Mesendoderm (in vitro differentiated cells): ENCODE results near the gene FHL2.

ENCODE experiments used
- DNase-seq: peaks from one replicate; pipeline ENCODE4 v3.0.0; 2013
- H2AK5ac ChIP-seq: 2 replicates; pipeline ENCODE4 v1.6.1; 2013; ENCODE audit warnings: low read length, inconsistent platforms
- H2BK120ac ChIP-seq: 2 replicates; pipeline ENCODE4 v1.6.1; 2013; ENCODE audit warnings: low read depth, mild to moderate bottlenecking, low read length, moderate library complexity, mixed read lengths
- H2BK15ac ChIP-seq: replicated peaks from 2 replicates; pipeline ENCODE4 v1.6.1; 2013; ENCODE audit warnings: low read depth, mild to moderate bottlenecking, moderate library complexity
- H2BK5ac ChIP-seq: 2 replicates; pipeline ENCODE4 v1.6.1; 2013; ENCODE audit warnings: low read length, inconsistent platforms
- H3K18ac ChIP-seq: 2 replicates; pipeline ENCODE4 v1.6.1; 2013; ENCODE audit warnings: mild to moderate bottlenecking, low read length, mixed read lengths
- H3K23ac ChIP-seq: one replicate; pipeline ENCODE4 v1.6.1; 2013; ENCODE audit warnings: low read length
- H3K27ac ChIP-seq: 2 replicates; pipeline ENCODE4 v1.5.1; 2013; ENCODE audit warnings: low read depth, mild to moderate bottlenecking, inconsistent platforms, low read length, moderate library complexity
- H3K27me3 ChIP-seq: 2 replicates; pipeline ENCODE4 v1.6.1; 2013; ENCODE audit warnings: low read length, control low read depth, mild to moderate bottlenecking, inconsistent platforms; ENCODE audit not compliant: insufficient read depth, poor library complexity
- H3K36me3 ChIP-seq: 2 replicates; pipeline ENCODE4 v1.6.1; 2013; ENCODE audit warnings: low read length, inconsistent platforms; ENCODE audit not compliant: control insufficient read depth, insufficient read depth
- H3K4ac ChIP-seq: one replicate; pipeline ENCODE4 v1.6.1; 2013; ENCODE audit warnings: low read depth, mild to moderate bottlenecking, low read length, moderate library complexity
- H3K4me1 ChIP-seq: 2 replicates; pipeline ENCODE4 v1.6.1; 2013; ENCODE audit warnings: low read depth, low read length, inconsistent platforms; ENCODE audit not compliant: control insufficient read depth
- H3K4me2 ChIP-seq: 2 replicates; pipeline ENCODE4 v1.6.1; 2013; ENCODE audit warnings: low read length
- H3K4me3 ChIP-seq: 2 replicates; pipeline ENCODE4 v1.5.1; 2013; ENCODE audit warnings: mild to moderate bottlenecking, low read length
- H3K56ac ChIP-seq: one replicate; pipeline ENCODE4 v1.6.1; 2013; ENCODE audit warnings: low read length
- H3K79me1 ChIP-seq: 2 replicates; pipeline ENCODE4 v1.6.1; 2013; ENCODE audit warnings: low read length, inconsistent platforms
- H3K79me2 ChIP-seq: 2 replicates; pipeline ENCODE4 v1.6.1; 2013; ENCODE audit warnings: mild to moderate bottlenecking, low read length; ENCODE audit not compliant: control insufficient read depth, insufficient read depth
- H3K9ac ChIP-seq: 2 replicates; pipeline ENCODE4 v1.6.1; 2013; ENCODE audit warnings: low read length, inconsistent platforms
- H4K5ac ChIP-seq: one replicate; pipeline ENCODE4 v1.6.1; 2013; ENCODE audit warnings: low read length
- H4K8ac ChIP-seq: one replicate; pipeline ENCODE4 v1.6.1; 2013; ENCODE audit warnings: low read depth, mild to moderate bottlenecking, control low read depth, low read length, moderate library complexity
- WGBS: extraction: QIAGEN DNeasy Blood & Tissue Kit; methylation state at CpG from one replicate; pipeline ENCODE4 v1.1.7; 2013; ENCODE audit warnings: low lambda C conversion rate, missing lambda C conversion rate; ENCODE audit not compliant: insufficient coverage; ENCODE audit errors: extremely low coverage; 5-methylcytosine and 5-hydroxymethylcytosine counted together

FHL2 gene

GRCh38 chr2:105437708-105438103 lies 38.9 kb upstream of the FHL2 start:
- no CpG with 5 or more reads among the region's 3 CpGs for WGBS
- no peak overlapping the region for H2BK5ac ChIP-seq
- H3K79me1 ChIP-seq, result no peaks in the 10 kb centered on the region
- H3K36me3 ChIP-seq, result no peaks in the 10 kb centered on the region
- H3K4me3 ChIP-seq, result no peak overlapping the region
- H2BK15ac ChIP-seq, result no peak overlapping the region
- H3K9ac ChIP-seq, result no peak overlapping the region
- no peak overlapping the region for H4K8ac ChIP-seq
- no peak overlapping the region for H3K18ac ChIP-seq
- no peak overlapping the region for H3K4me2 ChIP-seq
- H4K5ac ChIP-seq, result no peak overlapping the region
- no peak overlapping the region for H2AK5ac ChIP-seq
- H2BK120ac ChIP-seq, result no peak overlapping the region
- H3K4ac ChIP-seq, result no peak overlapping the region
- DNase-seq, result no peak
- H3K79me2 ChIP-seq, result no peaks in the 10 kb centered on the region
- no peak overlapping the region for H3K27ac ChIP-seq
- no peaks in the 10 kb centered on the region for H3K27me3 ChIP-seq
- no peaks in the 10 kb centered on the region for H3K4me1 ChIP-seq
- no peak overlapping the region for H3K56ac ChIP-seq
- no peak overlapping the region for H3K23ac ChIP-seq

DNA sequence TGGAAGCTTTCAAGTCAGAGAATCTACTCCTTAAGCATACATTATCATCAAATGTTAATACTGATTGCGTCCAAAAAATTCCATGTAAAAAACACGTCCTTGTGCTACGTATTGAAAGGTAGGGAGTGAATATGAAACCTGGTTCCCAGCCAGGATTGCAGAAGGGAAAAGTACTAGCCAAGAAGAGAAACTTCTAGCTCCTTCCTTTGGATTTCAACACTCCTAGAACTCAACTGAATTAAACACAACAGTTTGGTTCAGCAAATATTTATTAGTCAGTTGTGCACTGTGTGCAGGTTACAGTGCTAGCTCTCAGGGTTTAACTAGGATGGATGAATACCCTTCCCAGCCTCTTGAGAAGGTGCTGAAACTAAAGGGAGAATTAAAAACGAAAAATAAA lies 33.9 kb upstream of the FHL2 start:
- no peaks in the 10 kb centered on the region for H3K79me1 ChIP-seq
- no CpG with 5 or more reads among the region's 4 CpGs for WGBS
- no peak overlapping the region for H3K27ac ChIP-seq
- no peak overlapping the region for H3K4me2 ChIP-seq
- no peak overlapping the region for H2AK5ac ChIP-seq
- H3K56ac ChIP-seq, result no peak overlapping the region
- no peak overlapping the region for H4K8ac ChIP-seq
- no peak overlapping the region for H2BK120ac ChIP-seq
- H3K36me3 ChIP-seq, result no peaks in the 10 kb centered on the region
- no peak for DNase-seq
- H3K4ac ChIP-seq, result no peak overlapping the region
- H3K4me3 ChIP-seq, result no peak overlapping the region
- no peak overlapping the region for H3K18ac ChIP-seq
- no peak overlapping the region for H3K9ac ChIP-seq
- no peak overlapping the region for H4K5ac ChIP-seq
- H3K23ac ChIP-seq, result no peak overlapping the region
- H2BK5ac ChIP-seq, result no peak overlapping the region
- no peaks in the 10 kb centered on the region for H3K79me2 ChIP-seq
- H3K27me3 ChIP-seq, result no peaks in the 10 kb centered on the region
- no peaks in the 10 kb centered on the region for H3K4me1 ChIP-seq
- H2BK15ac ChIP-seq, result no peak overlapping the region

DNA sequence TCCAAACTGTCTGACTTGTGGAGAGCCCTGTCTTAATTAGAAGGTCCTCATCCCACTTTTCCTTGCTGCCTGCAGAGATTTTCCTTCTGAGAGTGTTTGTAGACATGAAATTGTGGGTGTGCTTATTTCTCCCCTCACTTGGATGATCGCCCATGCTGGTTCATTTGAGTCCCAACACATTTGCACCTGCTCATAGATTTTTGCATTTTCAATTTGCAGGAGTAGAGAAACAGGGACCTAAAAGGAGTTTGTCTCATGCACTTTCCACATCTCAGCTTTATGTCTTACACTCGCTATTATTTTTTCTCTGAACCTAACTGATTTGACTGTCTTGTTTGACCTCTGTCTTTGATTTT lies 33.2 kb upstream of the FHL2 start:
- DNase-seq, result no peak
- no peak overlapping the region for H2BK15ac ChIP-seq
- no peak overlapping the region for H3K23ac ChIP-seq
- H3K36me3 ChIP-seq, result no peaks in the 10 kb centered on the region
- no peak overlapping the region for H2BK5ac ChIP-seq
- no peak overlapping the region for H3K56ac ChIP-seq
- H2BK120ac ChIP-seq, result no peak overlapping the region
- no peak overlapping the region for H3K4me3 ChIP-seq
- H3K9ac ChIP-seq, result no peak overlapping the region
- no peak overlapping the region for H3K18ac ChIP-seq
- H3K27ac ChIP-seq, result no peak overlapping the region
- H3K27me3 ChIP-seq, result no peaks in the 10 kb centered on the region
- no peaks in the 10 kb centered on the region for H3K4me1 ChIP-seq
- no peak overlapping the region for H3K4me2 ChIP-seq
- no peak overlapping the region for H4K8ac ChIP-seq
- H4K5ac ChIP-seq, result no peak overlapping the region
- H3K4ac ChIP-seq, result no peak overlapping the region
- no peaks in the 10 kb centered on the region for H3K79me2 ChIP-seq
- no CpG with 5 or more reads among the region's 2 CpGs for WGBS
- no peaks in the 10 kb centered on the region for H3K79me1 ChIP-seq
- H2AK5ac ChIP-seq, result no peak overlapping the region

DNA sequence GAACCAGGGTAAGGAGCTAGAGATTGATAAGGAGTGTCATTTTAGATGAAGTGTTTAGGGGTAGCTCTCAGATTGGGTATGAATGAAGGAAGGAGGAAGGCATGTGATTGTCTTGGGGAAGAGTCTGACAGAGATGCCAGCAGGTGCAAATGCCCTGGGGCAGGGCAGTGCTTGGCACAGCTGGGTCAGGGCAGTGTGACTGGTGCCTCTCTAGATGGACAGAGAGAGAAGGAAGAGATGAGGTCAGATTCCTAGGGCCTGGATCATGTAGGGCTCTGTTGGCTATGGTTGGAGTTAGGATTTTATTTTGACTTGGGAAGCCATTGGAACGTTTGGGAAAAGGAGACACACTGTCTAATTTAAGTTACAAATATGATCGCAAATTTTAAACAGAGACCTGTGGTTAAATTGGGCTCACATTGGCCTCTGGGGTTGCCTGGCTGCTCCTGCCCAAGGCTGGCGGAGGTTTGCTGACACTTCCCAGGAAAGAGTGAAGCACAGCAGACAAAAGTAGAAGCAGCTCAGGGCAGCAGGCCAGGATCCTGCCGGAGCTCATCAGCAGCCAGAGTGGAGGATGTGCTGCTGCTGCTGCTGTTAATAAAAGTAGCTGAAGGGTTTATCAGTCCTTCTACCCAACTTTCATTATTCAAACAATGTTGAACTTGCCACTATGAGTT lies 32.7 kb upstream of the FHL2 start:
- no peak overlapping the region for H2AK5ac ChIP-seq
- DNase-seq, result no peak
- no peak overlapping the region for H3K27ac ChIP-seq
- H2BK15ac ChIP-seq, result no peak overlapping the region
- no peaks in the 10 kb centered on the region for H3K4me1 ChIP-seq
- no peak overlapping the region for H4K8ac ChIP-seq
- H3K9ac ChIP-seq, result no peak overlapping the region
- no peak overlapping the region for H3K23ac ChIP-seq
- H3K79me1 ChIP-seq, result no peaks in the 10 kb centered on the region
- no peak overlapping the region for H3K4me2 ChIP-seq
- H3K18ac ChIP-seq, result no peak overlapping the region
- H3K4me3 ChIP-seq, result no peak overlapping the region
- H2BK5ac ChIP-seq, result no peak overlapping the region
- H3K79me2 ChIP-seq, result no peaks in the 10 kb centered on the region
- no peak overlapping the region for H3K56ac ChIP-seq
- H4K5ac ChIP-seq, result no peak overlapping the region
- H3K36me3 ChIP-seq, result no peaks in the 10 kb centered on the region
- H3K4ac ChIP-seq, result no peak overlapping the region
- no CpG with 5 or more reads among the region's 4 CpGs for WGBS
- H2BK120ac ChIP-seq, result no peak overlapping the region
- H3K27me3 ChIP-seq, result no peaks in the 10 kb centered on the region

GRCh38 chr2:105428387-105429018 lies 29.7 kb upstream of the FHL2 start:
- H3K36me3 ChIP-seq, result no peaks in the 10 kb centered on the region
- H3K4me3 ChIP-seq, result no peak overlapping the region
- no peak overlapping the region for H4K5ac ChIP-seq
- H3K4me2 ChIP-seq, result no peak overlapping the region
- DNase-seq, result no peak
- no peak overlapping the region for H3K4ac ChIP-seq
- H3K4me1 ChIP-seq, result no peaks in the 10 kb centered on the region
- no peaks in the 10 kb centered on the region for H3K79me2 ChIP-seq
- no peak overlapping the region for H2BK120ac ChIP-seq
- no peak overlapping the region for H3K9ac ChIP-seq
- H3K56ac ChIP-seq, result no peak overlapping the region
- H2AK5ac ChIP-seq, result no peak overlapping the region
- H3K79me1 ChIP-seq, result no peaks in the 10 kb centered on the region
- no peaks in the 10 kb centered on the region for H3K27me3 ChIP-seq
- no peak overlapping the region for H3K27ac ChIP-seq
- H3K23ac ChIP-seq, result no peak overlapping the region
- no peak overlapping the region for H3K18ac ChIP-seq
- WGBS, result no CpG with 5 or more reads among the region's 12 CpGs
- no peak overlapping the region for H2BK5ac ChIP-seq
- H4K8ac ChIP-seq, result no peak overlapping the region
- no peak overlapping the region for H2BK15ac ChIP-seq

- no peak overlapping the region for H2BK120ac ChIP-seq
- H3K36me3 ChIP-seq, result no peaks in the 10 kb centered on the region
- no peak overlapping the region for H3K23ac ChIP-seq
- no peak overlapping the region for H3K4me2 ChIP-seq
- H3K18ac ChIP-seq, result no peak overlapping the region
- H3K4me1 ChIP-seq, result no peaks in the 10 kb centered on the region
- no peaks in the 10 kb centered on the region for H3K27me3 ChIP-seq
- no peak overlapping the region for H2BK15ac ChIP-seq
- no peak overlapping the region for H2AK5ac ChIP-seq
- H4K8ac ChIP-seq, result no peak overlapping the region
- H3K56ac ChIP-seq, result no peak overlapping the region
- H3K4ac ChIP-seq, result no peak overlapping the region
- no peak overlapping the region for H3K9ac ChIP-seq
- H3K79me2 ChIP-seq, result no peaks in the 10 kb centered on the region
- no peaks in the 10 kb centered on the region for H3K79me1 ChIP-seq
- no peak for DNase-seq
- H4K5ac ChIP-seq, result no peak overlapping the region
- no peak overlapping the region for H3K4me3 ChIP-seq
- no peak overlapping the region for H2BK5ac ChIP-seq
- H3K27ac ChIP-seq, result no peak overlapping the region
- WGBS, result no CpG with 5 or more reads among the region's 4 CpGs
Measured at GRCh38 chr2:105427485-105427884, 28.6 kb upstream of the FHL2 start.
